ENCODE measurements around the gene TCTN3.

The TCTN3 gene

DNA sequence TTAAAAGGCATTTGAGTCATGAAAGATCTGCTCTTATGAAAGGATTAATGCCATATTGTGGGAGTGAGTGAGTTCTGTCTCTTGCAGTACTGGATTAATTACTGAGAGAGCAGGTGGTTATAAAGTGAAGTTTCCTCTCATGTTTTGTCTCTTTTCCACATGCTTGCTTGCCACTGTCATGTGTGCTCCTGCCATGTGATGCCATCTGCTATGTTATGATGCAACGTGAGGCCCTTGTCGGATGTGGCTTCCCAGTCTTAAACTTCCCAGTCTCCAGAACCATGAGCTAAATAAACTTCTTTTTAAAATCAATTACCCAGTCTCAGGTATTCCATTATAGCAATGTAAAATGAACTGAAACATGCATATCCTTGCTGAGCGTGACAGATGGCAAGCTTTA, 22.7 kb upstream of the TCTN3 start:
- no peaks in the 10 kb centered on the region for H3K36me3 ChIP-seq (ENCODE audit: control insufficient read depth, insufficient read depth, low read length)
- H3K9ac ChIP-seq (ENCODE audit: low read length): no peak overlapping the region
- H3K4me3 ChIP-seq (ENCODE audit: low read length): no peak overlapping the region
- H3K4me1 ChIP-seq (ENCODE audit: control insufficient read depth, insufficient read depth, low read length): no peaks in the 10 kb centered on the region
- H3K27me3 ChIP-seq (ENCODE audit: control insufficient read depth, insufficient read depth, low read length): no peaks in the 10 kb centered on the region
- H3K9me3 ChIP-seq (ENCODE audit: control insufficient read depth, low read length): no peaks in the 10 kb centered on the region

- H3K4me3 ChIP-seq (ENCODE audit: low read length): no peak overlapping the region
- no peak overlapping the region for H3K9ac ChIP-seq (ENCODE audit: low read length)
- no peaks in the 10 kb centered on the region for H3K27me3 ChIP-seq (ENCODE audit: control insufficient read depth, insufficient read depth, low read length)
- H3K36me3 ChIP-seq (ENCODE audit: control insufficient read depth, insufficient read depth, low read length): no peaks in the 10 kb centered on the region
- no peaks in the 10 kb centered on the region for H3K4me1 ChIP-seq (ENCODE audit: control insufficient read depth, insufficient read depth, low read length)
- no peaks in the 10 kb centered on the region for H3K9me3 ChIP-seq (ENCODE audit: control insufficient read depth, low read length)
Measured at GRCh38 chr10:95711492-95711891, 17.8 kb upstream of the TCTN3 start.

GRCh38 chr10:95706990-95707389, 13.3 kb upstream of the TCTN3 start:
- H3K9ac ChIP-seq (ENCODE audit: low read length): no peak overlapping the region
- H3K4me3 ChIP-seq (ENCODE audit: low read length): no peak overlapping the region
- no peaks in the 10 kb centered on the region for H3K36me3 ChIP-seq (ENCODE audit: control insufficient read depth, insufficient read depth, low read length)
- H3K9me3 ChIP-seq (ENCODE audit: control insufficient read depth, low read length): no peaks in the 10 kb centered on the region
- no peaks in the 10 kb centered on the region for H3K27me3 ChIP-seq (ENCODE audit: control insufficient read depth, insufficient read depth, low read length)
- H3K4me1 ChIP-seq (ENCODE audit: control insufficient read depth, insufficient read depth, low read length): no peaks in the 10 kb centered on the region

GRCh38 chr10:95706573-95706972, 12.8 kb upstream of the TCTN3 start:
- H3K9ac ChIP-seq (ENCODE audit: low read length): no peak overlapping the region
- H3K36me3 ChIP-seq (ENCODE audit: control insufficient read depth, insufficient read depth, low read length): no peaks in the 10 kb centered on the region
- H3K4me3 ChIP-seq (ENCODE audit: low read length): no peak overlapping the region
- H3K9me3 ChIP-seq (ENCODE audit: control insufficient read depth, low read length): no peaks in the 10 kb centered on the region
- H3K27me3 ChIP-seq (ENCODE audit: control insufficient read depth, insufficient read depth, low read length): no peaks in the 10 kb centered on the region
- no peaks in the 10 kb centered on the region for H3K4me1 ChIP-seq (ENCODE audit: control insufficient read depth, insufficient read depth, low read length)

DNA sequence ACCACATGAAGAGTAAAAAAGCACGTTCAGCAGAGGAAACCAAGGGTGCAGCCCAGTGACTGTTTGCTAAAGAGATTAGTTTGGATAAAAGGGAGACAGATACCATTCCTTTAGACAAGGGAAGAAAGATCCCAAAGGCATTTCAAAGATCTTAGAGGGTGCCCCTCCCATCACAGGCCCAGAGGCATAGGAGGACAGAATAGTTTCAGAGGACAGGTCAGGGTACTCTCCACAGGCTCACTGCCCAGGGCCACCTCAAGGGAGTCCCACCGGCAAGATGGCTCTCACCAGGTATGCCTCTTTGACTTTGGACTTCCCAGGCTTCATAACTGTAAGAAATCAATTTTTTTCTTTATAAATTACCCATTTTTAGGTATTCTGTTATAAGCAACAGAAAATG, 4.7 kb upstream of the TCTN3 start:
- H3K4me3 ChIP-seq (ENCODE audit: low read length): no peak overlapping the region
- no peak overlapping the region for H3K9ac ChIP-seq (ENCODE audit: low read length)
- no peaks in the 10 kb centered on the region for H3K36me3 ChIP-seq (ENCODE audit: control insufficient read depth, insufficient read depth, low read length)
- no peaks in the 10 kb centered on the region for H3K27me3 ChIP-seq (ENCODE audit: control insufficient read depth, insufficient read depth, low read length)
- H3K4me1 ChIP-seq (ENCODE audit: control insufficient read depth, insufficient read depth, low read length): no peaks in the 10 kb centered on the region
- H3K9me3 ChIP-seq (ENCODE audit: control insufficient read depth, low read length): no peaks in the 10 kb centered on the region

- Histone ChIP-seq H3K4me3 (ENCODE audit: low read length) (no peak overlapping the region), H3K9ac (ENCODE audit: low read length) (no peak overlapping the region), H3K9me3 (ENCODE audit: control insufficient read depth, low read length) (no peaks in the 10 kb centered on the region), H3K4me1 (ENCODE audit: control insufficient read depth, insufficient read depth, low read length) (peaks cover 6% of the 10 kb centered on the region), H3K36me3 (ENCODE audit: control insufficient read depth, insufficient read depth, low read length) (no peaks in the 10 kb centered on the region), H3K27me3 (ENCODE audit: control insufficient read depth, insufficient read depth, low read length) (no peaks in the 10 kb centered on the region)
Measured at GRCh38 chr10:95697429-95697828, 3.7 kb upstream of the TCTN3 start.

DNA sequence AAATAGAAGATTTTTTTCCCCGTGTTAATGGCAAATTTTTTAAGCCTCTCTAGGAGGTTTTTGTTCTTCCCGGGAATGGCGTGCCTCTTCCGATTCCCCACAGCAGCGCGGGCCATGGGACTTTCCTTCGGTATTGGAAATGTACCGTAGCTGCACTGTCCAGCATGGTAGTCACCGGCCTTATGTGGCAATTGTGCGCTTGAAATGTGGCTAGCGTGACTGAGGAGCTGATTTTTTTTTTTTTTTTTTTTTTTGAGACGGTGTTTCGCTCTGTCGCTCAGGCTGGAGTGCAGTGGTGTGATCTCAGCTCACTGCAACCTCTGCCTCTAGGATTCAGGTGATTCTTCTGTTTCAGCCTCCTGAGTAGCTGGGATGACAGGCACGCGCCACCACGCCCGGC, 938 bp upstream of the TCTN3 start:
- Histone ChIP-seq H3K36me3 (ENCODE audit: control insufficient read depth, insufficient read depth, low read length) (no peaks in the 10 kb centered on the region), H3K4me1 (ENCODE audit: control insufficient read depth, insufficient read depth, low read length) (peaks cover 6% of the 10 kb centered on the region), H3K27me3 (ENCODE audit: control insufficient read depth, insufficient read depth, low read length) (no peaks in the 10 kb centered on the region), H3K4me3 (ENCODE audit: low read length) (no peak overlapping the region), H3K9ac (ENCODE audit: low read length) (no peak overlapping the region), H3K9me3 (ENCODE audit: control insufficient read depth, low read length) (no peaks in the 10 kb centered on the region)

DNA sequence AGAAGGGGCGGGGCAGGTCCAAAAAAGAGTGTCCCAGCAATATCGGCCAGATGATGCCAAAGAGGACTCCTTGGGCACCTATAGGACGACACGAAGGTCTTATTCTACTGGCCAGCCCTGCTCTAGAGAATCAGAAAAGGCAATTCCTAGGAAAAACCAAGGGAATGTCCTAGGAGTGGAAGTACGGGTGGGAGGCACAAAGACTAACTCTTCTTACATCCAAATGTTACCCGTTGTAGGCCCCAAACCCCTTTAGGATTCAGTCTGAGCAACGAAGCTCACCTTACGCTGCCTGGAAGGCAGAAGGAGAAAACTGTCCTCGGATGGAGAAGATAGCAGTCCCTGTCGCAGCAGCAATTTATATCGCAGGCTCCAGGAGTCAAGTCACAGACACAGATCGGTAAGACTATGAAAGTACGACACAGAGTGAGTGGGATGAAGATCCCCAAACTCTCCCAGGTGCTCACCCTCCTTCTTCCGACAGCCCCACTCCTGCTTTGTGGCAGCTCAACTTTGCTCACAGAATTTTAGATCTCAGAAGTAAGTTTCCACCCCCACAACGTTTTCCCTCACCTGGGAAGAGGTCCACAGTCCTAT, 558 bp downstream of the TCTN3 start:
- H3K27me3 ChIP-seq (ENCODE audit: control insufficient read depth, insufficient read depth, low read length): no peaks in the 10 kb centered on the region
- peak overlapping the region; percentile 91 for H3K9ac ChIP-seq (ENCODE audit: low read length)
- peaks cover 6% of the 10 kb centered on the region for H3K4me1 ChIP-seq (ENCODE audit: control insufficient read depth, insufficient read depth, low read length)
- H3K9me3 ChIP-seq (ENCODE audit: control insufficient read depth, low read length): no peaks in the 10 kb centered on the region
- H3K4me3 ChIP-seq (ENCODE audit: low read length): peak overlapping the region; percentile 96
- no peaks in the 10 kb centered on the region for H3K36me3 ChIP-seq (ENCODE audit: control insufficient read depth, insufficient read depth, low read length)

GRCh38 chr10:95691281-95691680, 2.4 kb downstream of the TCTN3 start:
- H3K36me3 ChIP-seq (ENCODE audit: control insufficient read depth, insufficient read depth, low read length): peaks cover 7% of the 10 kb centered on the region
- H3K9ac ChIP-seq (ENCODE audit: low read length): no peak overlapping the region
- no peaks in the 10 kb centered on the region for H3K27me3 ChIP-seq (ENCODE audit: control insufficient read depth, insufficient read depth, low read length)
- H3K9me3 ChIP-seq (ENCODE audit: control insufficient read depth, low read length): no peaks in the 10 kb centered on the region
- H3K4me1 ChIP-seq (ENCODE audit: control insufficient read depth, insufficient read depth, low read length): peaks cover 6% of the 10 kb centered on the region
- H3K4me3 ChIP-seq (ENCODE audit: low read length): no peak overlapping the region

DNA sequence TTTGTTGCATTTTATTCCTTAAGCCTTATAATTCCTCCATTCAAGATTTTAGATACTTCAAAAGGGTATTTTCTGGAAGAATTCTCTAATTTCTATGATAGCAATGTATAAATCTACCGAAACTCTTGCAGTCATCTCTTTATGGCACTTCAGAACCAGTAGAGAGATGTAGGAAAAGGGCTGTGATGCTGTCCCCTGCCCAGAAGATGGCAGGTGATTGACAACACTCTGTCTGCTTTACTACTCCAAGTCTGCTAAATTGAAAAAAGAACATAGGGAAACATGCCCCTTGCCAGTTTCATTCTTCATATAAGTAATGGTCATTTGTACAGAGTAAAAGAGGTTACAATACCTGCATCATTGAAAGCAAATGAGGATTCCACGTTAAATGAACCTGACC, 5.1 kb downstream of the TCTN3 start:
- no peak overlapping the region for H3K9ac ChIP-seq (ENCODE audit: low read length)
- H3K36me3 ChIP-seq (ENCODE audit: control insufficient read depth, insufficient read depth, low read length): peaks cover 7% of the 10 kb centered on the region
- H3K4me3 ChIP-seq (ENCODE audit: low read length): no peak overlapping the region
- H3K4me1 ChIP-seq (ENCODE audit: control insufficient read depth, insufficient read depth, low read length): peaks cover 6% of the 10 kb centered on the region
- H3K9me3 ChIP-seq (ENCODE audit: control insufficient read depth, low read length): no peaks in the 10 kb centered on the region
- H3K27me3 ChIP-seq (ENCODE audit: control insufficient read depth, insufficient read depth, low read length): no peaks in the 10 kb centered on the region

DNA sequence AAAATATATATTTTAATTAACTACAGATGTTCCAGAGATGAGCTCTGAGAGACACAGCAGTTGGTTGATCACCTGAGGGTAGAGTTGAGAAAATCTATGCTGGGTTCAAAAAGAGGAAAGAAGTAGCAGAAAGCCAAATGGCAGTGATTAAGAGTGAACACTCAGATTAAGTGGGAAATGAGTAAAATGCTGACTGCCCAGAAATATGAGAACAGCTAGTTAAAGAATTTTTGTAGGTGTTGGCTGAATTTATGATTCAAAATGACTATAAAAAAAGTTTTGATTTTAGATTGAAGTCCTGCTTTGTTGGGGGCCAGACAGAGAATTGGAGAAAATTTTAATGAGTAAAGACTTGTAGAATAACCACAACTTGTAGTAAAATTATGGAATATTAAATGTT, 9.8 kb downstream of the TCTN3 start:
- Histone ChIP-seq H3K4me1 (ENCODE audit: control insufficient read depth, insufficient read depth, low read length) (no peaks in the 10 kb centered on the region), H3K4me3 (ENCODE audit: low read length) (no peak overlapping the region), H3K36me3 (ENCODE audit: control insufficient read depth, insufficient read depth, low read length) (peaks cover 7% of the 10 kb centered on the region), H3K9ac (ENCODE audit: low read length) (no peak overlapping the region), H3K9me3 (ENCODE audit: control insufficient read depth, low read length) (no peaks in the 10 kb centered on the region), H3K27me3 (ENCODE audit: control insufficient read depth, insufficient read depth, low read length) (no peaks in the 10 kb centered on the region)

DNA sequence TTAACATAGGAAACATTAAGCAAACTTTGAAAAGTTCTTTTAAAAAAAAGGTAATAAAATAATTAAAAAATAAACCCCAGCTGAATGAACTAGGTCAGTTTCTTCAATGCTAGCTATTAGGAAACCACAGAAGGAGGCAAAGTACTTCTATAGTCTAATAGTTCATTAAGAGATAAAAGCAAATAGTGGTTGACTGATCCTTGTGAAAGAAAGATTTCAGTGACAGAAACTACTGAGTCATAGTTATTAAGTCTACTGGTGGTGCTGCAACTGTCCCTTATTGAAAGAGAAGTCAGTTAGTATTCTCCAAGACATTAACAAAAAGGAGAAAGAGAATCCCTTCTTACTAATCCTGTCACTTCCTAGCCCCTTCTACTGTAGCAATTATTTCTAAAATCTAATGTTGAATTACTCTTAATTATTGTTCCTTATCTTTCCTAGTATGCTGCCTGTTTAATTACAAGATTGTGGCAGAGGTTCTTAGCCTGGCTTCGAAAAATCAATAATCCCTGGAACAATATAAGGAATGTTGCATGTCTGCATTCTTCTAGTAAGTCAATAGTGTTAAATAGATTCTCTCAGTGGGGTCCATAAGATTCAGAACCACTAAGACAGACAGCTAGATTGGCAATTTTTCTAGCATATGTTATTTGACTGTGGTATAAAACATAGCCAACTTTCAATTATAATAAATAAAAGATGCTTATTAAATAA, 18.2 kb downstream of the TCTN3 start:
- Histone ChIP-seq H3K9me3 (ENCODE audit: control insufficient read depth, low read length) (no peaks in the 10 kb centered on the region), H3K4me1 (ENCODE audit: control insufficient read depth, insufficient read depth, low read length) (peaks cover 4% of the 10 kb centered on the region), H3K36me3 (ENCODE audit: control insufficient read depth, insufficient read depth, low read length) (no peaks in the 10 kb centered on the region), H3K27me3 (ENCODE audit: control insufficient read depth, insufficient read depth, low read length) (no peaks in the 10 kb centered on the region), H3K4me3 (ENCODE audit: low read length) (no peak overlapping the region), H3K9ac (ENCODE audit: low read length) (no peak overlapping the region)
